ENCODE data around the gene ARHGAP22.

DNA sequence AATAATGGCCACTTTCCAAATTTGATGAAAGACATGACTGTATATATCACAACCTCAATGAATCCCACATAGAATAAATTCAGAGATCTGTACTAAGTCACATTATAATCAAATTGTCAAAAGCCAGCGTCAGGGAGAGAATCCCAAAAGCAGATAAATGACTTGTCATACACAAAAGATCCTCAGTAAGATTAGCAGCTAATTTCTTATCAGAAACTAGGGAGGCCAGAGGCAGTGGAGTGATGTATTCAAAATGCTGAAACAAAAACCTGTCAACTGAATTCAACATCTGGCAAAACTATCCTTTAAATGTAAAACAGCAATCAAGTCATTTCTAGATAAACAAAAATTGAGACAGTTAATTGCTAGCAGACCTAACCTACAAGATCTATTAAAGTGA, 11.6 kb upstream of the ARHGAP22 start:
- TF ChIP-seq, protein P1, sequence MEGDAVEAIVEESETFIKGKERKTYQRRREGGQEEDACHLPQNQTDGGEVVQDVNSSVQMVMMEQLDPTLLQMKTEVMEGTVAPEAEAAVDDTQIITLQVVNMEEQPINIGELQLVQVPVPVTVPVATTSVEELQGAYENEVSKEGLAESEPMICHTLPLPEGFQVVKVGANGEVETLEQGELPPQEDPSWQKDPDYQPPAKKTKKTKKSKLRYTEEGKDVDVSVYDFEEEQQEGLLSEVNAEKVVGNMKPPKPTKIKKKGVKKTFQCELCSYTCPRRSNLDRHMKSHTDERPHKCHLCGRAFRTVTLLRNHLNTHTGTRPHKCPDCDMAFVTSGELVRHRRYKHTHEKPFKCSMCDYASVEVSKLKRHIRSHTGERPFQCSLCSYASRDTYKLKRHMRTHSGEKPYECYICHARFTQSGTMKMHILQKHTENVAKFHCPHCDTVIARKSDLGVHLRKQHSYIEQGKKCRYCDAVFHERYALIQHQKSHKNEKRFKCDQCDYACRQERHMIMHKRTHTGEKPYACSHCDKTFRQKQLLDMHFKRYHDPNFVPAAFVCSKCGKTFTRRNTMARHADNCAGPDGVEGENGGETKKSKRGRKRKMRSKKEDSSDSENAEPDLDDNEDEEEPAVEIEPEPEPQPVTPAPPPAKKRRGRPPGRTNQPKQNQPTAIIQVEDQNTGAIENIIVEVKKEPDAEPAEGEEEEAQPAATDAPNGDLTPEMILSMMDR (IDR thresholded peaks at IDR 0.05): no peak
- no peak for TF ChIP-seq ZFX (IDR thresholded peaks at IDR 0.05; ENCODE audit: borderline replicate concordance)
